HEK293 (cell line): ENCODE results near the gene CACNA1C.

Source experiments
- CTCF ChIA-PET: fragments of 350-600 bp; formaldehyde crosslinking; extraction: SDS; loops from one replicate; lab custom pipeline; 2021; ENCODE audit warnings: antibody characterized with exemption; lab: Yijun Ruan, JAX
- POLR2A ChIA-PET: fragments of 300-600 bp; formaldehyde crosslinking; extraction: SDS; loops from one replicate; lab custom pipeline; 2020; ENCODE audit warnings: antibody characterized with exemption, inconsistent platforms; lab: Yijun Ruan, JAX
- H3K27ac ChIP-seq: fragments of 200-500 bp; sonication (Bioruptor generic); 2 replicates; pipeline ENCODE4 v1.5.1; 2014; ENCODE audit warnings: low read depth, low read length, control low read depth, inconsistent platforms; ENCODE audit errors: extremely low read depth
- H3K36me3 ChIP-seq, 2 experiments: fragments of 200-500 bp in 1 of 2; sonication (Bioruptor generic) in 1 of 2; 1 replicate in 1 of 2; 2 replicates in 1 of 2; pipeline ENCODE4 v1.5.1; 2014 to 2017; ENCODE audit warnings: inconsistent platforms in 2 of 2, low read length in 2 of 2; ENCODE audit not compliant: control insufficient read depth in 2 of 2, insufficient read depth in 1 of 2
- H3K4me1 ChIP-seq: fragments of 200-500 bp; sonication (Bioruptor generic); 2 replicates; pipeline ENCODE4 v1.5.1; 2014; ENCODE audit warnings: mild to moderate bottlenecking, low read length, inconsistent platforms; ENCODE audit not compliant: control insufficient read depth, insufficient read depth
- H3K4me3 ChIP-seq: 2 replicates; pipeline ENCODE4 v1.5.1; 2011; ENCODE audit warnings: low read depth, mild to moderate bottlenecking, control low read depth, low read length, moderate library complexity
- H3K9me3 ChIP-seq: fragments of 200-500 bp; sonication (Bioruptor generic); 2 replicates; pipeline ENCODE4 v1.5.1; 2014; ENCODE audit warnings: low read depth, low read length, inconsistent platforms; ENCODE audit not compliant: control insufficient read depth, insufficient read depth
- EGR2 ChIP-seq: fragments of 450-650 bp; formaldehyde crosslinking; IDR thresholded peaks from 2 replicates; pipeline ENCODE4 v1.5.1; 2016; ENCODE audit warnings: low read depth, missing biosample characterization, missing genetic modification characterization
- ELK4 ChIP-seq: IDR thresholded peaks from 2 replicates; pipeline ENCODE4 v1.6.1; 2011; ENCODE audit warnings: mild to moderate bottlenecking, low read depth, low read length, borderline replicate concordance
- HOXD13 ChIP-seq: sonication (generic); formaldehyde crosslinking; IDR thresholded peaks from 2 replicates; pipeline ENCODE4 v1.8.0; 2022; ENCODE audit warnings: missing genetic modification reagents, borderline replicate concordance
- PRDM2 ChIP-seq: fragments of 450-650 bp; formaldehyde crosslinking; IDR thresholded peaks from 2 replicates; pipeline ENCODE4 v1.5.1; 2016; ENCODE audit warnings: missing biosample characterization, missing genetic modification characterization, borderline replicate concordance
- TRIM28 ChIP-seq: IDR thresholded peaks from 2 replicates; pipeline ENCODE4 v1.6.1; 2011; ENCODE audit warnings: low read length, control low read depth, borderline replicate concordance
- WT1 ChIP-seq: fragments of 450-650 bp; formaldehyde crosslinking; IDR thresholded peaks from 2 replicates; pipeline ENCODE4 v1.5.1; 2016; ENCODE audit warnings: missing biosample characterization, missing genetic modification characterization
- ZBTB48 ChIP-seq: fragments of 450-650 bp; formaldehyde crosslinking; IDR thresholded peaks from 2 replicates; pipeline ENCODE4 v1.5.1; 2016; ENCODE audit warnings: missing biosample characterization, missing genetic modification characterization
- ZNF121 ChIP-seq: fragments of 450-650 bp; formaldehyde crosslinking; IDR thresholded peaks from 2 replicates; pipeline ENCODE4 v1.5.1; 2016; ENCODE audit warnings: missing biosample characterization, missing genetic modification characterization
- ZNF311 ChIP-seq: fragments of 450-650 bp; formaldehyde crosslinking; IDR thresholded peaks from 2 replicates; pipeline ENCODE4 v1.5.1; 2017; ENCODE audit warnings: missing biosample characterization, missing genetic modification characterization, borderline replicate concordance
- ZNF354C ChIP-seq: fragments of 450-650 bp; formaldehyde crosslinking; IDR thresholded peaks from 2 replicates; pipeline ENCODE4 v1.5.1; 2016; ENCODE audit warnings: missing biosample characterization, missing genetic modification characterization, low read depth, borderline replicate concordance
- ZNF692 ChIP-seq: fragments of 450-650 bp; formaldehyde crosslinking; IDR thresholded peaks from 2 replicates; pipeline ENCODE4 v1.5.1; 2016; ENCODE audit warnings: missing biosample characterization, missing genetic modification characterization
- ZNF76 ChIP-seq: fragments of 450-650 bp; formaldehyde crosslinking; IDR thresholded peaks from 2 replicates; pipeline ENCODE4; 2016; ENCODE audit warnings: low read depth, missing biosample characterization, missing genetic modification characterization, borderline replicate concordance
- TF ChIP-seq, protein P1 (sequence below): fragments of 450-650 bp; IDR thresholded peaks from 2 replicates; pipeline ENCODE4 v1.5.1; 2018; ENCODE audit warnings: missing biosample characterization, mild to moderate bottlenecking, missing genetic modification characterization
- TF ChIP-seq, protein P2 (sequence below): fragments of 450-650 bp; formaldehyde crosslinking; IDR thresholded peaks from 2 replicates; pipeline ENCODE4 v1.5.1; 2017; ENCODE audit warnings: missing biosample characterization, missing genetic modification characterization

Gene CACNA1C

DNA sequence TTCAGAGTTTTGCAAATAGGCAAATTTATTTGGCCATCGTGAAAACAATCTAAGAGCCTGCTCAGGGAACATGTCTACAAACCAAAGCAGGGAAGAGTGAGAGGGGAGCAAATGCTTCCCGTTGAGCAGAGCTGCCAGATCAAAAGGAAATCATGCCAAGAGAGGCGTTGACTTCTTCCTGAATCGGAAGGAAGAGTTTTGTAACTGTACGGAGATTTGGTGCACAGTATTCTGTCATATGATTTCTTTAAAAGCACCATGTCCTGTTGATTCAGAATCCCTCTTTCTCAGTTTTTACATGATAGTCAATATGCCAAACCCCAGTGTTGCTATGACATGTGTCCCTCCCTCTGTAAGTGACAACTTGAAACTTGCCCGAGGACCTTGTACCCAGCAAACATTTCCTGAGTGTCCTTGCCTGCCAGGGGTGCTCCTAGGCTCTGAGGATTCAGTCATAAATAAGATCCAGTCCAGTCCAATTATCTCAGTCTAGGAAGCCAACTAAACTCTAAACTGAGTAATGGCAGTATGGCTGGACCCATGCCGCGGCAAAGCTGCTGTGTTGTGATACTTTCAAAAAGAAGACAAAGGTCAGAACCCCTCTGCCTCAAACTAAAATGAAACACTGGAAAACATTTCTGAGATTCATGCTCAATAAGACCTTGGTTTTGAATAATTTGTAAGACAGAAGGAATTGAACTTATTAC is 441.9 kb downstream of the CACNA1C start:
- TF ChIP-seq WT1 (tag by site-specific recombination) (no peak), ZNF121 (tag by site-specific recombination) (no peak), ZNF76 (no peak), TRIM28 (no peak), ZBTB48 (tag by site-specific recombination) (no peak), ZNF311 (no peak), ZNF354C (tag by site-specific recombination) (no peak), PRDM2 (no peak)
- TF ChIP-seq, protein P1, sequence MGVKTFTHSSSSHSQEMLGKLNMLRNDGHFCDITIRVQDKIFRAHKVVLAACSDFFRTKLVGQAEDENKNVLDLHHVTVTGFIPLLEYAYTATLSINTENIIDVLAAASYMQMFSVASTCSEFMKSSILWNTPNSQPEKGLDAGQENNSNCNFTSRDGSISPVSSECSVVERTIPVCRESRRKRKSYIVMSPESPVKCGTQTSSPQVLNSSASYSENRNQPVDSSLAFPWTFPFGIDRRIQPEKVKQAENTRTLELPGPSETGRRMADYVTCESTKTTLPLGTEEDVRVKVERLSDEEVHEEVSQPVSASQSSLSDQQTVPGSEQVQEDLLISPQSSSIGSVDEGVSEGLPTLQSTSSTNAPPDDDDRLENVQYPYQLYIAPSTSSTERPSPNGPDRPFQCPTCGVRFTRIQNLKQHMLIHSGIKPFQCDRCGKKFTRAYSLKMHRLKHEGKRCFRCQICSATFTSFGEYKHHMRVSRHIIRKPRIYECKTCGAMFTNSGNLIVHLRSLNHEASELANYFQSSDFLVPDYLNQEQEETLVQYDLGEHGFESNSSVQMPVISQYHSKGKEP: no peak
- H3K27ac ChIP-seq: no peak overlapping the region
- no peak overlapping the region for H3K4me3 ChIP-seq
- ChIA-PET POLR2A (no interaction called here), CTCF (no interaction called here)
- H3K9me3 ChIP-seq: no peaks in the 10 kb centered on the region
- no peaks in the 10 kb centered on the region for H3K36me3 ChIP-seq
- H3K4me1 ChIP-seq: no peaks in the 10 kb centered on the region

DNA sequence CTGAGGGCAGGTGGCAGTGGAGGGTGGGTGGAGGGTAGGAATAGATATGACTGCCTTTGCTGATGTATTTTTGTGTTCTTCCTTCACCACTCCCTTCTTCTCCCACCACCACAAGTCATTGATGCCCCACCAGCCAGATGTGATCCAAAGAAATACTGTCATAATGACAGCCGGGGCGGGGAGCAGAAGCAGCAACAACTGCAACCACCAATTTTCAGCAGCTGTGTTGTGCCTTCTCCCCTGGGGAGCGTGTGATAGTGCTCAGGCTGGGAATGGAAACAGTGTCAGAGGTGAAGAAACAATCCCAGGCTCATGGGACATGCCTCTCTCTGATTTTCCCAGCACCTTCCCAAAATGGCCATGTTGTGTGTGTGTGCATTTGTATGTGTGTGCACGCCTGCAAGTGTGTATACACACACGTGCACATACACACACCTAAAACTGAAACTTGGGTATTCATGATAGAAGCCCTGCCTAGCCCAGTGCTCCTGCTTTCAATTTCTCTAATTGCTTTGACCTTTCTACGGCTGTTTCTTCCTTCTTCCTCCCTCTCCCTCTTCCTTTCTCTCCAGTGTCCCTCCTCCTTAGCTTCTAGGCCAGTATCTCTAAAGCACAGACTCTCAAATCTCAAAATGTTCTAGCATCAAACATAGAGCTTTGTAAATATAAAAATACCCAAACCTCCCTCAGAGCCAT is 442.8 kb downstream of the CACNA1C start:
- POLR2A ChIA-PET: no interaction called here

More for the DNA sequence above, 442.8 kb downstream of the CACNA1C start:
- CTCF ChIA-PET: no interaction called here
- H3K27ac ChIP-seq: no peak overlapping the region
- no peaks in the 10 kb centered on the region for H3K9me3 ChIP-seq
- no peaks in the 10 kb centered on the region for H3K4me1 ChIP-seq
- H3K4me3 ChIP-seq: no peak overlapping the region
- TF ChIP-seq, protein P2, sequence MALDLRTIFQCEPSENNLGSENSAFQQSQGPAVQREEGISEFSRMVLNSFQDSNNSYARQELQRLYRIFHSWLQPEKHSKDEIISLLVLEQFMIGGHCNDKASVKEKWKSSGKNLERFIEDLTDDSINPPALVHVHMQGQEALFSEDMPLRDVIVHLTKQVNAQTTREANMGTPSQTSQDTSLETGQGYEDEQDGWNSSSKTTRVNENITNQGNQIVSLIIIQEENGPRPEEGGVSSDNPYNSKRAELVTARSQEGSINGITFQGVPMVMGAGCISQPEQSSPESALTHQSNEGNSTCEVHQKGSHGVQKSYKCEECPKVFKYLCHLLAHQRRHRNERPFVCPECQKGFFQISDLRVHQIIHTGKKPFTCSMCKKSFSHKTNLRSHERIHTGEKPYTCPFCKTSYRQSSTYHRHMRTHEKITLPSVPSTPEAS (tag by site-specific recombination): peak; percentile 76
- no peak for TF ChIP-seq ZNF692 (tag by site-specific recombination)
- TF ChIP-seq EGR2 (tag by site-specific recombination): 0 out of 2 replicates have a peak, but pooled peaks have one; percentile 20
- TF ChIP-seq ELK4: no peak
- TF ChIP-seq HOXD13 (CRISPR knock-in tag): no peak
- H3K36me3 ChIP-seq: no peaks in the 10 kb centered on the region
